Stimulated activated naive CD8-positive, alpha-beta T cell treated with anti-CD3 and anti-CD28 coated beads, Interleukin-15, Interleukin-2, amounts not matched to agents 100 U/mL and 50 U/mL, for 24 hours (primary cell): ENCODE data around the gene DLG1.
"Not testable (repeated sequence)": the region's sequence is repeated elsewhere in the genome, so short reads cannot be mapped to it uniquely, and the experiment has no call there.

Source experiments
- ATAC-seq: fragments of 150-1000 bp; cut with Tn5 transposase; one replicate; pipeline ENCODE4 v1.10.0; 2021
- DNase-seq: peaks from one replicate; pipeline ENCODE4 v3.0.0; 2021

DLG1 gene

GRCh38 chr3:197289726-197290125 is 8.7 kb downstream of the DLG1 start:
- ATAC-seq (no peak), DNase-seq (no peak)

- ATAC-seq (no peak), DNase-seq (no peak)
Measured at GRCh38 chr3:197286678-197287077, 11.7 kb downstream of the DLG1 start.

GRCh38 chr3:197285557-197285956 is 12.9 kb downstream of the DLG1 start:
- ATAC-seq (no peak), DNase-seq (no peak)

GRCh38 chr3:197283045-197283444 is 15.4 kb downstream of the DLG1 start:
- no peak for ATAC-seq
- DNase-seq = no peak

- DNase-seq = no peak
- ATAC-seq = no peak
Measured at GRCh38 chr3:197281849-197282248, 16.6 kb downstream of the DLG1 start.

- no peak for ATAC-seq
- no peak for DNase-seq
Measured at GRCh38 chr3:197280156-197280555, 18.3 kb downstream of the DLG1 start.

- DNase-seq = no peak
- no peak for ATAC-seq
Measured at GRCh38 chr3:197278933-197279332, 19.5 kb downstream of the DLG1 start.

GRCh38 chr3:197276808-197277207 is 21.6 kb downstream of the DLG1 start:
- ATAC-seq, DNase-seq: not testable (repeated sequence)

- DNase-seq (no peak), ATAC-seq (no peak)
Measured at GRCh38 chr3:197270558-197271317, 27.7 kb downstream of the DLG1 start.

GRCh38 chr3:197269024-197269423 is 29.4 kb downstream of the DLG1 start:
- DNase-seq = no peak
- ATAC-seq = no peak

- ATAC-seq = no peak
Measured at GRCh38 chr3:197268294-197268693, 30.1 kb downstream of the DLG1 start.

GRCh38 chr3:197266331-197266730 is 32.1 kb downstream of the DLG1 start:
- ATAC-seq (no peak), DNase-seq (no peak)

More at GRCh38 chr3:197268294-197268693, 30.1 kb downstream of the DLG1 start:
- no peak for DNase-seq

GRCh38 chr3:197262709-197263108 is 35.7 kb downstream of the DLG1 start:
- DNase-seq = no peak
- ATAC-seq = no peak

GRCh38 chr3:197261164-197261509 is 37.3 kb downstream of the DLG1 start:
- ATAC-seq = no peak
- no peak for DNase-seq

- ATAC-seq (no peak), DNase-seq (no peak)
Measured at GRCh38 chr3:197260491-197261163, 37.8 kb downstream of the DLG1 start.

GRCh38 chr3:197259096-197259495 is 39.3 kb downstream of the DLG1 start:
- no peak for ATAC-seq
- no peak for DNase-seq

GRCh38 chr3:197258168-197258755 is 40.1 kb downstream of the DLG1 start:
- DNase-seq (no peak), ATAC-seq (peak; percentile 33)

GRCh38 chr3:197257711-197258110 is 40.7 kb downstream of the DLG1 start:
- no peak for DNase-seq
- ATAC-seq = no peak

- DNase-seq = peak; percentile 32
Measured at GRCh38 chr3:197256836-197257444, 41.5 kb downstream of the DLG1 start.

GRCh38 chr3:197256104-197256503 is 42.3 kb downstream of the DLG1 start:
- ATAC-seq = no peak
- DNase-seq = no peak

More at GRCh38 chr3:197256836-197257444, 41.5 kb downstream of the DLG1 start:
- no peak for ATAC-seq

- ATAC-seq (peak; percentile 75), DNase-seq (no peak)
Measured at GRCh38 chr3:197253238-197253947, 45.0 kb downstream of the DLG1 start.

GRCh38 chr3:197249542-197249941 is 48.9 kb downstream of the DLG1 start:
- ATAC-seq = no peak
- DNase-seq = no peak
